ENCODE results near the gene TMEM190.
A peak's percentile ranks its signal among the peaks of the same experiment; 100 is the strongest.
"Not testable (repeated sequence)": the region's sequence is repeated elsewhere in the genome, so short reads cannot be mapped to it uniquely, and the experiment has no call there.

Gene TMEM190

GRCh38 chr19:55392820-55393761, 16.5 kb downstream of the TMEM190 start:
- ChIA-PET CTCF (interaction anchor here (1.9 kb wide), 1 partner anchor 25 kb away, joined by 6 read pairs; no protein-coding TSS in a partner anchor), POLR2A (interaction anchor here (1.2 to 1.5 kb wide), 2 partner anchors 9 to 12 kb away, joined by 3 to 13 read pairs; partner anchors contain the start of gene TMEM238)
- no peak for DNase-seq (ENCODE audit: extremely low spot score)
- no peak for TF ChIP-seq CTCF (IDR thresholded peaks at IDR 0.05; ENCODE audit: control extremely low read depth, extremely low read depth, low read depth, missing control alignments)

GRCh38 chr19:55398200-55398925, 21.7 kb downstream of the TMEM190 start:
- DNase-seq (ENCODE audit: extremely low spot score): peak; percentile 59
- ChIA-PET CTCF (interaction anchor here (0.7 to 1.3 kb wide), 2 partner anchors 20 to 39 kb away, joined by 3 to 4 read pairs; no protein-coding TSS in a partner anchor), POLR2A (interaction anchor here (0.5 to 1.6 kb wide), 5 partner anchors 9 to 1261 kb away, joined by 3 to 6 read pairs (median 4); partner anchors contain the start of gene UBE2S)
- no peak for TF ChIP-seq CTCF (IDR thresholded peaks at IDR 0.05; ENCODE audit: control extremely low read depth, extremely low read depth, low read depth, missing control alignments)

- no peak for DNase-seq (ENCODE audit: extremely low spot score)
- POLR2A ChIA-PET: interaction anchor here (1.0 to 1.6 kb wide), 3 partner anchors 10 to 16 kb away, joined by 3 to 5 read pairs (median 4); partner anchors contain the start of genes RPL28 and TMEM238
- TF ChIP-seq CTCF (IDR thresholded peaks at IDR 0.05; ENCODE audit: control extremely low read depth, extremely low read depth, low read depth, missing control alignments): no peak
- CTCF ChIA-PET: interaction anchor here (2.1 kb wide), 1 partner anchor 16 kb away, joined by 6 read pairs; the partner anchor contains the start of gene TMEM238
Observed at GRCh38 chr19:55400281-55401087, 23.9 kb downstream of the TMEM190 start.

DNA sequence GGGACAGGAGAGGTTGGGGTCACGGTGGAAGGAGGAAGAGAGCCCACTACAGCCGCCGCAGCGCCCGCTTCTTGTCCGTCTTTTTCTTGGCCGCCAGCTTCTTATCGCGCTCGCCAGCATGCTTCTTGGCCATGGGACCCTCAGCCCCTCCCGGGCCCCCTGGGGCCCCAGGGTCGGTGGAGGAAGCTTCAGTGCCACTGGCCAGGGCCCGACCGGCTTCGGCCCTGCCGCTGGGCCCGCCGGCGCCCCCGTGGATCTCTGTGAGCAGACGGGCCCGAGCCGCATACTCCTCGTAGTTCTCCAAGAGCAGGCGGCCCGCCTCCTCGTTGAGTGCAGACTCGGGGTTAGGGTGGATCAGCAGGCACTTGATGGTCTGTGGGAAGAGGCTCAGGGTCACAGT, 24.8 kb downstream of the TMEM190 start:
- not testable (repeated sequence) for DNase-seq (ENCODE audit: extremely low spot score)
- POLR2A ChIA-PET: interaction anchor here (1.2 kb wide), 1 partner anchor 321 kb away, joined by 3 read pairs; no protein-coding TSS in a partner anchor
- CTCF ChIA-PET: interaction anchor here (1.0 to 1.1 kb wide), 2 partner anchors 61 to 103 kb away, joined by 3 to 4 read pairs; no protein-coding TSS in a partner anchor

GRCh38 chr19:55402509-55402908, 25.9 kb downstream of the TMEM190 start:
- CTCF ChIA-PET: interaction anchor here (0.8 to 1.1 kb wide), 3 partner anchors 16 to 102 kb away, joined by 3 to 4 read pairs (median 3); no protein-coding TSS in a partner anchor
- POLR2A ChIA-PET: interaction anchor here (0.6 to 1.8 kb wide), 6 partner anchors 15 to 433 kb away, joined by 3 to 5 read pairs (median 4); no protein-coding TSS in a partner anchor
- DNase-seq (ENCODE audit: extremely low spot score): no peak
- TF ChIP-seq CTCF (IDR thresholded peaks at IDR 0.05; ENCODE audit: control extremely low read depth, extremely low read depth, low read depth, missing control alignments): no peak

DNA sequence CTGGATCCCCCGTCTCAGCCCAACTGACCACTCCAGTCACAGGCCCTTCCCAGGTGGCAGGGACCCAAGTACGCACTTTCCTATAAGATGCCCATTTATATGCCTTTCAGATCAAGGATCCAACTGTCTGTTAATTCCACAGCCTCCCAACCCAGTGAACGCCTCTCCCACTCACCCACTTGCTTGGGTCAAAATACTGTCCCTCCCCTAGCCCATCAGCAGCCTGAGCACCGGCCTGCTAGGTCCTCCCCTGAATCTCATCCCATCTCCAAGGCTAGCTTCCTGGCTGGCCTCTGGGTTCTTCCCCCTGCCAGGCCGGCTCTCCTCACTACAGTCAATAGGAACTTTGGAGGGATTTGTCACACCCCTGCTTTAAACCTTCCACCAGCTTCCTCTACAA, 29.0 kb downstream of the TMEM190 start:
- TF ChIP-seq CTCF (IDR thresholded peaks at IDR 0.05; ENCODE audit: control extremely low read depth, extremely low read depth, low read depth, missing control alignments): no peak
- ChIA-PET POLR2A (interaction anchor here (0.6 to 2.4 kb wide), 8 partner anchors 17 to 249 kb away, joined by 3 to 7 read pairs (median 5); partner anchors contain the start of genes ISOC2, KMT5C and TMEM238), CTCF (interaction anchor here (1.1 to 2.2 kb wide), 3 partner anchors 22 to 245 kb away, joined by 3 to 8 read pairs (median 3); partner anchors contain the start of gene TMEM238)
- DNase-seq (ENCODE audit: extremely low spot score): no peak
